Suprapubic skin (tissue), 4 donors: ENCODE data around the gene NEMF. TPM values are rescaled to one million over a fixed set of nuclear protein-coding genes. Genes with fewer than 3 reads are reported as not detected.

Experiments used
- DNase-seq, 2 donors: peaks; one replicate each; pipeline ENCODE4 v3.0.0-alpha.2; 2019; ENCODE audit warnings: low spot score in 2 of 2
- H3K27ac ChIP-seq: fragments of 200-600 bp; sonication (generic); one replicate; pipeline ENCODE4 v1.5.1; 2019
- H3K27me3 ChIP-seq: fragments of 200-600 bp; sonication (generic); one replicate; pipeline ENCODE4 v1.5.1; 2019
- H3K36me3 ChIP-seq: fragments of 200-600 bp; sonication (generic); one replicate; pipeline ENCODE4 v1.5.1; 2019
- H3K4me1 ChIP-seq: fragments of 200-600 bp; sonication (generic); one replicate; pipeline ENCODE4 v1.5.1; 2019
- H3K4me3 ChIP-seq: fragments of 200-600 bp; sonication (generic); one replicate; pipeline ENCODE4 v1.5.1; 2019; ENCODE audit warnings: mild to moderate bottlenecking
- H3K9me3 ChIP-seq: fragments of 200-600 bp; sonication (generic); one replicate; pipeline ENCODE4 v1.5.1; 2019
- EP300 ChIP-seq: sonication (generic); formaldehyde crosslinking; IDR thresholded peaks from one replicate; pipeline ENCODE4 v1.6.1; 2017; ENCODE audit warnings: antibody characterized with exemption
- POLR2A ChIP-seq, 2 donors: fragments of 450-650 bp; IDR thresholded peaks; one replicate each; pipeline ENCODE4 v1.6.1; 2017; ENCODE audit warnings: antibody characterized with exemption in 2 of 2, mild to moderate bottlenecking in 2 of 2, moderate library complexity in 2 of 2
- POLR2AphosphoS5 ChIP-seq, 3 donors: sonication (generic); formaldehyde crosslinking; IDR thresholded peaks; one replicate each; pipeline ENCODE4 v1.6.1; 2017; ENCODE audit warnings: antibody characterized with exemption in 3 of 3
- WGBS: methylation state at CpG from one replicate; pipeline ENCODE4 v1.1.5; 2018; 5-methylcytosine and 5-hydroxymethylcytosine counted together
- total RNA-seq, 4 donors: library from RNA; depleted of rRNA; stranded (reverse); fragments of >200 nt; gene quantifications; one replicate each; pipeline ENCODE4 v1.1.0, GENCODE V29; 2016
- TF ChIP-seq, protein P1 (sequence below), 2 donors: fragments of 200-600 bp in 1 of 2; fragments of 450-650 bp in 1 of 2; sonication (generic) in 1 of 2; IDR thresholded peaks; one replicate each; pipeline ENCODE4 v1.5.1; 2016 to 2019; ENCODE audit warnings: antibody characterized with exemption in 2 of 2, mild to moderate bottlenecking in 1 of 2, moderate library complexity in 1 of 2

Gene NEMF
- total RNA-seq, 4 donors from 2014 or later, result 70.6 to 181 (median 81.5) TPM

DNA sequence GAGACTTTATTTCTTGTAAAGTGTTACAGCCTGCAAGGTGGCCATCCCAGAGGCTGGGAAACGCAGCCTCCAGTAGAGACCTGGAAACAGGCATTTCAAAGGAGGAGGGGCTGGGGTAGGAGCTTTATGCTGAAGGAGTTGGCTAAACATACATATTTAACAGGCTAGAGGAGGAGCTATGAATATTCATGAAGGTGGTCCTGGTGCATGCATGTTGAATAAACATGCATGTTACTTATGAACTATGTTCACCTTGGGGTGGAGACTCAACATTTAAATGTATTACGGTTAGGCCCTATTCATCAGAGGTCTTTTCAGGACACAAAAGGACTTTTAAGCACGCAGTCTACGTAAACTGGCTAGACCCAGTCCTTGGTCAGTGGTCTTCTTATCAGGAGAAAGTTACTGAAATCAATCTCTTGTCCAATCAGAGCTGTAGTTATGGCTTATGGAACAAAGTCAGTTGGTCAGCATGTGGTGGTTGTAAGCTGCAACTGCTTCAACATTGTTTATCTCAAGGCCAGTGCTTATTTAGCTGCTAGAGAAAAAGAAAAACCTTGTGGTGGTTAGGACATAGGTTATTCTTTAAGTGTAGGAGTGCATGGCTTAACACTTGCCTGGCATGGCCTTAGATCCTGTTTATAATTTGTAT is 28.9 kb upstream of the NEMF start:
- TF ChIP-seq, protein P1, sequence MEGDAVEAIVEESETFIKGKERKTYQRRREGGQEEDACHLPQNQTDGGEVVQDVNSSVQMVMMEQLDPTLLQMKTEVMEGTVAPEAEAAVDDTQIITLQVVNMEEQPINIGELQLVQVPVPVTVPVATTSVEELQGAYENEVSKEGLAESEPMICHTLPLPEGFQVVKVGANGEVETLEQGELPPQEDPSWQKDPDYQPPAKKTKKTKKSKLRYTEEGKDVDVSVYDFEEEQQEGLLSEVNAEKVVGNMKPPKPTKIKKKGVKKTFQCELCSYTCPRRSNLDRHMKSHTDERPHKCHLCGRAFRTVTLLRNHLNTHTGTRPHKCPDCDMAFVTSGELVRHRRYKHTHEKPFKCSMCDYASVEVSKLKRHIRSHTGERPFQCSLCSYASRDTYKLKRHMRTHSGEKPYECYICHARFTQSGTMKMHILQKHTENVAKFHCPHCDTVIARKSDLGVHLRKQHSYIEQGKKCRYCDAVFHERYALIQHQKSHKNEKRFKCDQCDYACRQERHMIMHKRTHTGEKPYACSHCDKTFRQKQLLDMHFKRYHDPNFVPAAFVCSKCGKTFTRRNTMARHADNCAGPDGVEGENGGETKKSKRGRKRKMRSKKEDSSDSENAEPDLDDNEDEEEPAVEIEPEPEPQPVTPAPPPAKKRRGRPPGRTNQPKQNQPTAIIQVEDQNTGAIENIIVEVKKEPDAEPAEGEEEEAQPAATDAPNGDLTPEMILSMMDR (IDR thresholded peaks at IDR 0.05), result no peak
- TF ChIP-seq EP300 (no peak), POLR2AphosphoS5 (IDR thresholded peaks at IDR 0.05) (no peak), POLR2A (IDR thresholded peaks at IDR 0.05) (no peak)
- WGBS, result 89% methylated on average over 4 of the region's 4 CpGs
- no peaks in the 10 kb centered on the region for H3K9me3 ChIP-seq
- H3K4me1 ChIP-seq, result peaks cover 11% of the 10 kb centered on the region
- no peak overlapping the region for H3K4me3 ChIP-seq
- H3K27ac ChIP-seq, result no peak overlapping the region
- H3K36me3 ChIP-seq, result no peaks in the 10 kb centered on the region
- H3K27me3 ChIP-seq, result no peaks in the 10 kb centered on the region
- DNase-seq, result no peak

DNA sequence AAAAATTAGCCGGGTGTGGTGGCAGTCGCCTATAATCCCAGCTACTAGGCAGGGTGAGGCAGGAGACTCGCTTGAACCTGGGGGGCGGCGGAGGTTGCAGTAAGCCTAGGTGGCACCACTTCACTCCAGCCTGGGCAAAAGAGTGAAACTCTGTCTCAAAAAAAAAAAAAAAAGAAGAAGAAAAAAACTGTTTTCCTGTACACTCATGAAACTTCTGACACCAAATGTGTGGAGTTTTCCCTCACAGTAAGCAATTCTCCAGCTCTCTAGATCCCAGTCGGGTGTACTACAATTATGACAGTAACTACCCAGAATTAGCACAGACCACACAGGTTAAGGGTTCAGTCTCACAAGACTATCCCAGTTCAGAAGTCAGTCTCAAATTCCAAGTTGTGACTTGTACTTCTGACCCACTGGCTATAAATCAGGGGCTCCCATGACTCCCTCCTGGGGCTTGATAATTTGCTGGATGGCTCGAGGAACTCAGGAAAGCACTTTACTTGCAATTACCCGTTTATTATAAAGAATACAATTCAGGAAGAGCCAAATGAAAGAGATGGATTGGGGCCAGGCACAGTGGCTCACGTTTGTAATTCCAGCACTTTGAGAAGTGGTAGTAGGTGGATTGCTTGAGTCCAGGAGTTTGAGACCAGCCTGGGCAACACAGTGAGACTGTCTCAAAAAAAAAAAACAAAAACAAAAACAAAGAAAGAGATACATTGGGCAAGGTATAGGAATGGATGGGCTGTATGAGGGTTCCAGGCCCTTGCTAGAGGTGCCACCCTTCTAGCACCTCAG is 27.9 kb upstream of the NEMF start:
- no peak for DNase-seq
- TF ChIP-seq POLR2A (IDR thresholded peaks at IDR 0.05) (no peak), POLR2AphosphoS5 (IDR thresholded peaks at IDR 0.05) (no peak), EP300 (no peak)
- TF ChIP-seq, protein P1 (IDR thresholded peaks at IDR 0.05), result no peak
- Histone ChIP-seq H3K27me3 (no peaks in the 10 kb centered on the region), H3K9me3 (no peaks in the 10 kb centered on the region), H3K4me1 (peaks cover 11% of the 10 kb centered on the region), H3K36me3 (no peaks in the 10 kb centered on the region), H3K27ac (no peak overlapping the region), H3K4me3 (no peak overlapping the region)
- WGBS, result 42% methylated on average over 9 of the region's 9 CpGs

DNA sequence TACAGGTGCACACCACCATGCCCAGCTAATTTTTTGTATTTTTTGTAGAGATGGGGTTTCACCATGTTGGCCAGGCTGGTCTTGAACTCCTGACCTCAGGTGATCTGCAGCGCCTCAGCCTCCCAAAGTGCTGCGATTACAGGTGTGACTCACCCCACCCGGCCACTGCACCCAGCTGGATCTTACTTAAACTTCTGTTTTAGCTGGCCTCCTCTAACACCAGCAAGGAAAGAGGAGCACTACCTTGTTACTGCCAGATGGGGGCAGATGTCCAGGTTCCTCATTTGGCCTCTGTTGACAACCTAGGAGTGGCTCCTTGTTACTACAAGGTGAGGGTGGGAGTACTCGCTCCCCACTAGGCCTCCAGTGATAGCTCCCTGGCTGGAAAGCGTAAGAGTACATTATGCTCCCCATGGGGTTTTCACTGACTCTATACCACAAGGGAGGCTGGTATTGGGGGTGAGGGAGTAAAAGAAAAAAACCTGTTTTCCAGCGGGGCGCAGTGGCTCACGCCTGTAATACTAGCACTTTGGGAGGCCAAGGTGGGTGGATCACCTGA is 27.1 kb upstream of the NEMF start:
- WGBS, result 61% methylated on average over 8 of the region's 8 CpGs
- peaks cover 11% of the 10 kb centered on the region for H3K4me1 ChIP-seq
- no peaks in the 10 kb centered on the region for H3K27me3 ChIP-seq
- no peaks in the 10 kb centered on the region for H3K36me3 ChIP-seq
- no peak overlapping the region for H3K4me3 ChIP-seq
- H3K9me3 ChIP-seq, result no peaks in the 10 kb centered on the region
- no peak for DNase-seq
- TF ChIP-seq, protein P1 (IDR thresholded peaks at IDR 0.05), result peak; percentile 37 to 56
- TF ChIP-seq POLR2AphosphoS5 (IDR thresholded peaks at IDR 0.05) (no peak), EP300 (no peak)
- no peak overlapping the region for H3K27ac ChIP-seq

GRCh38 chr14:49876563-49877127 is 24.1 kb upstream of the NEMF start:
- H3K27me3 ChIP-seq, result no peaks in the 10 kb centered on the region
- H3K4me1 ChIP-seq, result peaks cover 11% of the 10 kb centered on the region
- no peaks in the 10 kb centered on the region for H3K36me3 ChIP-seq
- H3K4me3 ChIP-seq, result no peak overlapping the region
- H3K9me3 ChIP-seq, result no peaks in the 10 kb centered on the region
- H3K27ac ChIP-seq, result no peak overlapping the region
- WGBS, result 58% methylated on average over 4 of the region's 4 CpGs
- no peak for TF ChIP-seq POLR2A (IDR thresholded peaks at IDR 0.05)
- TF ChIP-seq, protein P1 (IDR thresholded peaks at IDR 0.05), result no peak
- TF ChIP-seq POLR2AphosphoS5 (IDR thresholded peaks at IDR 0.05), result no peak
- TF ChIP-seq EP300, result no peak
- no peak for DNase-seq
